Activated CD8-positive, alpha-beta memory T cell treated with anti-CD3 and anti-CD28 coated beads, Interleukin-2, amount 50 U/mL, for 24 hours (primary cell): ENCODE data around the gene PLA2G1B.
A peak's percentile ranks its signal among the peaks of the same experiment; 100 is the strongest.
"Not testable (repeated sequence)": the region's sequence is repeated elsewhere in the genome, so short reads cannot be mapped to it uniquely, and the experiment has no call there.

ENCODE experiments used
- DNase-seq: peaks from one replicate; pipeline ENCODE4 v3.0.0-alpha.2; 2020; ENCODE audit errors: extremely low read depth

Gene PLA2G1B

GRCh38 chr12:120358412-120359100 is 31.0 kb upstream of the PLA2G1B start:
- no peak for DNase-seq

DNA sequence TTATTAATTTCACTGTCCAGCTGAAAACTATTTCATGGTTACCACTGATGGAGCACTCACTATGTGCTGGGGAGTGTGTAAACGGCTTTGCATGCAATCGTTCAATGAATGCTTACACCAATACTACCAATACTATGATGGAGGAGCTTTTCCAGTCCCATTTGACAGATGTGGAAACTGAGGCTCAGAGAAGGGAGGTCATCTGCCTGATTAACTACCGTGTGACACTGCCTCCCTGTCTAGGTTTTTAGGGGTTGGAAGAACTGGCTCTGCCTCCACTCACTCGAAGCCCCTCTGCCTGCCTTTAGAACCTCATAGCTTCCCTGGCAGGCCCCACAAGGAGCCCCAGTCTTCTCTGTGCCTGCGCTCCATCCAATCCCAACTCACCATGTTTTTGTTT is 29.5 kb upstream of the PLA2G1B start:
- DNase-seq, result no peak

DNA sequence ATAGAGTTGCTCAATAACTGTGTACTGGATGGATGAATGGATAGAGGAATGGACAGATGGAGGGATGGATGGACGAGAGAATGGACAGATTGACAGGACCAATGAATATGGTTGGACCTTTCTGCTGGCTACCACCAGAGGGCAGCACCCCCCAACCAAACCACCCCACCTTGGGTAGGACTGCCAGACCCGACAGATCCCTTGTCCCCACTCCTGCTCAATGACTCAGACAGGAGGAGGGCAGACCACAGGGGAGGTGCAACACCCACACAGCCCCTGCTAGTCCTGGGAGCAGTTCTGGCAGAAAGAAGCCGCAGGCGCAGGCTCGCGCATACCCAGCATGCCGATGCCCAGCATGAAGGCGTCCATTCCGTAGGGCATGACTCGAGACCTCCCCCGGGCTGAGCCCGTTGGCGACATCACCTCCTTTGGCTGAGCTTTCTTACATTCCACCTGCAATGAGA is 29.0 kb upstream of the PLA2G1B start:
- peak; percentile 52 for DNase-seq

DNA sequence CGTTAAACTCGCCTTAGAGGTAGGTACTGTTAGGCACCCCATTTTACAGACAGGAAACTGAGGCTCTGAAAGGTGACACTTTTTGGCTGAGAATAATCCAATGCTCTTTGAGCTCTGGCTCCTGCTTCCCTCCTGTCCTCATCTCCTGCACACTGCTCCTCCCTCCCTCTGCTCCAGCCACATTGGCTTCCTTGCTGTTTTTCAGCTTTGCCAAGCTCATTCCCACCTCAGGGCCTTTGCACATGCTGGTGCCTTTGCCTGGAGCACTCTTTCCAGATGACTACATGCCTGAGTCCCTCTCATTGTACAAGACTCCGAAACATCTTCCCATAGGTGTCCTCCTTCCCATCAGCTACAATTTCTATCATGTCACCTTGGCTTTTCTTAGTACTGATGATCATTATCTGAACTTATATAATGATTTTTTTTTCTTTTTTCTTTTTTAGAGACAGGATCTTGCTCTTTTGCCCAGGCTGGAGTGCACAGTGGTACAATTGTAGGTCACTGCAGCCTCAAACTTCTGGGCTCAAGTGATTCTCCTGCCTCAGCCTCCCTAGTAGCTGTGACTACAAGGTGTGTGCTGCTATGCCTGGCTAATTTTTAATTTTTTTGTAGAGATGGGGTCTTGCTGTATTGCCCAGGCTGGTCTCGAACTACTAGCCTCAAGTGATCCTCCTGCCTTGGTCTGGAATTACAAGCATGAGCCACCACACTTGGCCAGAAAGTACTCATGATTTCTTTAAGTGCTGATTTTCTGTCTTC is 26.2 kb upstream of the PLA2G1B start:
- no peak for DNase-seq

- DNase-seq, result no peak
Measured at GRCh38 chr12:120353136-120353535, 25.6 kb upstream of the PLA2G1B start.

GRCh38 chr12:120352117-120352516 is 24.5 kb upstream of the PLA2G1B start:
- DNase-seq, result no peak

DNA sequence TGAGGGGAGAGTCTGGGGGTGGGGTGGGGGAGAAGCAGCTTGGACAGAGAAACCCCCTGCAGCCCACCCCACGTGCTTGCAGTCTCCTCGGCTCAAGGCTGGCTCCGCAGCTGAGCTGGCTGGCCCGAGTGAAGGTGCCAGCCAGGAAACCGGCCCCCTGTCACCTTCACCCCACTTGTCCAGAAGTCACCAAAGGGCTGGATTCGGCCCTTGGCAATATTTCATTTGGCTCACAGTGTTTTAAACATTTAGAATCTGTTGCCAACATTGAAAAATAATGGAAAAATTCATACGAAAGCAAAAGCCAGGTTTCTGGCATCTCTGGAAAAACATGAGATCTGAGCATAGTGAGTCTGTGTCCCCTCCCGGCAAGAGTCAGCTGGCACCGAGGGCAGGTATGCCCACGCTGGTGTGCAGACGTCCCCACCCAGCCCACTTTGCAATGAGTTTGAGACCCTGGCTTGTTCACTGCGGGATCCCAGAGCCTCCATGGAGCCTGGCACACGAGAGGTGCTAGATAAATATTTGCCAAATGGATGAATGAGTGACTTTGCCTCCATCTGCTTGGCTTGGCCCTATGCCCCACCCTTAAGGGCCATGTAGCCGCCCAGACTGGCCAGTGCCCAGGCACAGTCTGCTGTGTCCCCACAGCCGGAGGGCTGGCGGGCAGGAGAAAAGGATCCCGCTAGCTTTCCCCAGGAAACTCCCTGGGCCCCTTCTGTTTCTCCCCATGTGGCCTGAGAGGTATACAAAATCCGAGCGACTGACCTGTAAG is 23.2 kb upstream of the PLA2G1B start:
- no peak for DNase-seq

GRCh38 chr12:120347766-120348165 is 20.2 kb upstream of the PLA2G1B start:
- no peak for DNase-seq

- no peak for DNase-seq
Measured at GRCh38 chr12:120346681-120347080, 19.1 kb upstream of the PLA2G1B start.

GRCh38 chr12:120346031-120346430 is 18.5 kb upstream of the PLA2G1B start:
- DNase-seq, result no peak

DNA sequence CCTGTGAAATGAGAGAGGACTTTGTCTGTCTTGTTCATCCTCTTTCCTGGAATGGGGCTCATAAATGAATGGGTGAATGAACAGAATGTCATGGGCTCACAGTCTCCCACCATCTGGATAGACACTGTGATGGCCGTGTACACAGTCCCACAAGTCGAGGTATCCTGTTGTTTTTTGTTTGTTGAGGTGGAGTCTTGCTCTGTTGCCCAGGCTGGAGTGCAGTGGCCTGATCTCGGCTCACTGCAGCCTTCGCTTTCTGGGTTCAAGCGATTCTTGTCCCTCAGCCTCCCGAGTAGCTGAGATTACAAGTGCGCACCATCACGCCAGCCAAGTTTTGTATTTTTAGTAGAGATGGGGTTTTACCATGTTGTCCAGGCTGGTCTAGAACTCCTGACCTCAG is 16.1 kb upstream of the PLA2G1B start:
- no peak for DNase-seq

GRCh38 chr12:120343039-120343537 is 15.5 kb upstream of the PLA2G1B start:
- no peak for DNase-seq

GRCh38 chr12:120342175-120343038 is 14.8 kb upstream of the PLA2G1B start:
- DNase-seq, result no peak

DNA sequence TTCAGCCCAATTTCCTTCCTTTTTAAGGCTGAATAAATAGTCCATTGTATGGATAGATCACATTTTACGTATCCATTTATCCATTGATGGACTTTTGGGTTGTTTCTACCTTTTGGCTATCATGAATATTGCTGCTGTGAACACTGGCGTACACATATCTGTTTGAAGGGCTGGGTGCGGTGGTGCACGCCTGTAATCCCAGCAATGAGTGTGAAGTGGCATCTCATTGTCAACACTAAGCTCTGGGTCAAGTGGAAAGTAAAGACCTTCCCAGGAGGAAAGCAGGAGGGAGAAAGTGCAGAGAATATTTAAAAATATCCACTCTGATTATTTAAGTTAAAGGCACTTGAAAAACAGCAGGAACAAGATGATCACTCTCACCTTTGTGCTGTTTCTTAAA is 11.7 kb upstream of the PLA2G1B start:
- no peak for DNase-seq

GRCh38 chr12:120337730-120338129 is 10.2 kb upstream of the PLA2G1B start:
- no peak for DNase-seq

GRCh38 chr12:120336392-120336791 is 8.8 kb upstream of the PLA2G1B start:
- DNase-seq, result not testable (repeated sequence)

GRCh38 chr12:120335447-120335846 is 7.9 kb upstream of the PLA2G1B start:
- DNase-seq, result not testable (repeated sequence)

- no peak for DNase-seq
Measured at GRCh38 chr12:120332523-120332922, 4.9 kb upstream of the PLA2G1B start.

GRCh38 chr12:120332041-120332440 is 4.5 kb upstream of the PLA2G1B start:
- no peak for DNase-seq

DNA sequence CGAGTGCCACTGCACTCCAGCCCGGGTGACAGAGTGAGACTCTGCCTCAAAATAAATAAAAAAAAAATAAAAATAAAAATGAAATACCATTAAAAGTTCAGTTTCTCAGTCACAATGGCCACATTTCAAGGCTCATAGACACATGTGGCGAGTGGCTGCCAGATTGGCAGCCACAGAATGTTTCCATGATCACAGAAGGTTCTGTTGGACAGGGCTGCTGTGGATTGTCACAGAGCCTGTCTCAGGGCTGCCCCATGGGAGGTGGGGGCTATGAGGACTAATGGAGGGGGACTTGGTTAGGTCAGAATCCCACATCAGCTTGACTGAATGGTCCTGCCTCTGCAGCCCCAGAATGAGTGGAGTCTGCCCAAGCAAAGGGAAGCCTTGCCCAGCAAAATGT is 3.8 kb upstream of the PLA2G1B start:
- DNase-seq, result no peak

- no peak for DNase-seq
Measured at GRCh38 chr12:120328228-120328627, 649 bp upstream of the PLA2G1B start.
